OCI-M2 (cell line): ENCODE data around the gene POLR2B.
"Not testable (repeated sequence)": the region's sequence is repeated elsewhere in the genome, so short reads cannot be mapped to it uniquely, and the experiment has no call there.

ENCODE experiments used
- DNase-seq: peaks from one replicate; lab custom pipeline; 2025; ENCODE audit not compliant: unreplicated experiment; lab: John Stamatoyannopoulos, UW

POLR2B gene

DNA sequence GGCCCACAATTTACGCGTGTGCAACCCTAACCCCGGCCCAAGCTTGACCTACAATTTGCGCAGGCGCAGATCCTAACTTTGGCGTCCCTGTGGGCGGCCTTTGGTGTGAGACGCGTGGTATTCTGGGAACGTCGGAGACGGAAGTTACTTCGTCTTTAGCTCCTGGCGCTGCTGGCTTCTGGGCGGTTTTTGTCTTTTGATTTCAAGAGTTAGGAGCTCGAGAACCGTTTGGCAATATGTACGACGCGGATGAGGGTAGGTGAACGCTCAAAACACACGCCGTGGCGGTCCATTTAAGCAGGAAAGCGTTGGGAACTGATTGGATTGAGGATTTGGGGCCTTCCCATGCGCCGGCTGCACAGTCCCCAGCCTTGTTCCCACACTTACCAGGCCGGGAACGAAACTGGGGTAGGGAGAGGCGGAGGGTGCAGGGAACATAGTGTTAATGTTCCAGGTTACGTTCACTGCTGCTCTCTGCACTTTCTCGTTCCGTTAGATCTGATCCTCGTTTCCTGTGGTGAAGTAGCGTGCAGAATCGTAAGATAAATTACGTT is at the start of gene POLR2B:
Gene POLR2B, plus strand, starts transcription at position 147 of the 554 bp plus-strand sequence. Its CDS starts 90 bp downstream, at position 237.
- DNase-seq: peak; percentile 50

DNA sequence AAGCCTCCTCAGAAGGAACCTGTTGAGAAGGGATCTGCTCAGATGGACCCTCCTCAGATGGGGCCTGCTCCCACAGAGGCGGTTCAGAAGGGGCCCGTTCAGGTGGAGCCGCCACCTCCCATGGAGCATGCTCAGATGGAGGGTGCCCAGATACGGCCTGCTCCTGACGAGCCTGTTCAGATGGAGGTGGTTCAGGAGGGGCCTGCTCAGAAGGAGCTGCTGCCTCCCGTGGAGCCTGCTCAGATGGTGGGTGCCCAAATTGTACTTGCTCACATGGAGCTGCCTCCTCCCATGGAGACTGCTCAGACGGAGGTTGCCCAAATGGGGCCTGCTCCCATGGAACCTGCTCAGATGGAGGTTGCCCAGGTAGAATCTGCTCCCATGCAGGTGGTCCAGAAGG is 48.1 kb upstream of the POLR2B start:
- DNase-seq: no peak

DNA sequence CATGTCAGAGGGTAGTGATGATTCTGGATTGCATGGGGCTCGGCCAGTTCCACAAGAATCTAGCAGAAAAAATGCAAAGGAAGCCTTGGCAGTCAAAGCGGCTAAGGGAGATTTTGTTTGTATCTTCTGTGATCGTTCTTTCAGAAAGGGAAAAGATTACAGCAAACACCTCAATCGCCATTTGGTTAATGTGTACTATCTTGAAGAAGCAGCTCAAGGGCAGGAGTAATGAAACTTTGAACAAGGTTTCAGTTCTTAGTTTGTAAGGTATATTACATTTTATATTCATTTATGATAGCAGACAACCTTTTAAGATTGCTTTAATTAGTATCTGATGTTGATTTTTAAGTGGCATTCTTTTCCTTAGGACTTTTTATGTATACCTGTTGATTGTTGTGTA is 46.8 kb upstream of the POLR2B start:
- no peak for DNase-seq

DNA sequence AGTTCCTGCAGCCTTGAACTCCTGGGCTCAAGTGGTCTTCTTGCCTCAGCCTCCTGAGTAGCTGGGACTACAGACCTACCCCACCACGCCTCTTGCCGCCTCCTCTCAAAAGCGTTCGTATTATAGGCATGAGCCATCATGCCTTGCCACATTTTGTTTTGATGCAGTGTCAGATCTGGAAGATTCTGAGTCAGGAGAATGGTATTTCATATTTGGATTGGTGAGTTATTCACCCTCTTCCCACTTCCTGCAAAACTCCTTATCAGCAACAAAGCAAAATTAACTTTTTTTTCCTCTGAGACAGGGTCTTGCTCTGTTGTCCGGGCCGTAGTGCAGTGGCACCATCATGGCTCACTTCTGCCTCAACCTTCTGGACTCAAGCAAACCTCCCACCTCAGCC is 41.4 kb upstream of the POLR2B start:
- no peak for DNase-seq

DNA sequence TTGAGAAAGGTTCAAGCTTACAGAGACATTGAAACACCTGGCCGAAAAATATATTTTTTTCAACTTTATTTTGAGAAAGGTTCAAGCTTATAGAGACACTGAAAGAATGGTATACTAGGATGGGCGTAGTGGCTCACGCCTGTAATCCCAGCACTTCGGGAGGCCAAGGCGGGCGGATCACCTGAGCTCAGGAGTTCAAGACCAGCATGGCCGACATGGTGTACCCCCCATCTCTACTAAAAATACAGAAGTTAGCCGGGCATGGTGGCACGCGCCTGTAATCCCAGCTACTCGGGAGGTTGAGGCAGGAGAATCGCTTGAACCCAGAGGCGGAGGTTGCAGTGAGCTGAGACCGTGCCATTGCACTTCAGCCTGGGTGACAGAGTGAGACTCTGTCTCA is 38.9 kb upstream of the POLR2B start:
- not testable (repeated sequence) for DNase-seq

DNA sequence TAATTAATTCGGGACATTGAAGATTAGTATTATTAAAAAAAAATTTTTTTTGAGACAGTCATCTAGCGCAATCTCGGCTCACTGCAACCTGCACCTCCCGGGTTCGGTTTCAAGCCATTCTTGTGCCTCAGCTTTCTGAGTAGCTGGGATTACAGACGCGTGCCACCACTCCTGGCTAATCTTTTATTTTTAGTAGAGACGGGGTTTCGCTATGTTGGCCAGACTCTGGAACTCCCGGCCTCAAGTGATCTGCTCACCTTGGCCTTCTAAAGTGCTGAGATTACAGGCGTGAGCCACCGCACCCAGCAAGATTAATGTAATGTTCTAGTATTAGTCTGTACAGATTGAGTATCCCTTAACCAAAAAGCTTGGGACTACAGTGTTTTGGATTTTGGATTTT is 38.3 kb upstream of the POLR2B start:
- no peak for DNase-seq

DNA sequence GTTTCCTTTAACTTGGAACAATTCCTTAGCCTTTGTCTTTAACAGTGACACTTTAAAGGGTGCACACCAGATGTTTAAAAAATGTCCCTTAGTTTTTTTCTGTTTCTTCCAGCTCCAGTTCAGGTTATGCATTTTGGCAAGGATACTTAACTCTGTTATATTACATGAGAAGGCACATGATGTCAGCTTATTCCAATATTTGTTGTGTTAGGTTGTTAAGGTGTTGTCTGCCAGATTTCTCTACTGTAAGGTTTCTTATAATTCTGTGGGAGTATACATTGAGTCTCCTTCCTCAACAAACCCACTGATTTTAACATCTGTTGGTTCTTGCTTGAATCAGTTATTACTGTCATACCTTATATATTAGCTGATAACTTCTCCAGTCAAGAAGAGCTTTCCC is 37.7 kb upstream of the POLR2B start:
- DNase-seq: no peak

DNA sequence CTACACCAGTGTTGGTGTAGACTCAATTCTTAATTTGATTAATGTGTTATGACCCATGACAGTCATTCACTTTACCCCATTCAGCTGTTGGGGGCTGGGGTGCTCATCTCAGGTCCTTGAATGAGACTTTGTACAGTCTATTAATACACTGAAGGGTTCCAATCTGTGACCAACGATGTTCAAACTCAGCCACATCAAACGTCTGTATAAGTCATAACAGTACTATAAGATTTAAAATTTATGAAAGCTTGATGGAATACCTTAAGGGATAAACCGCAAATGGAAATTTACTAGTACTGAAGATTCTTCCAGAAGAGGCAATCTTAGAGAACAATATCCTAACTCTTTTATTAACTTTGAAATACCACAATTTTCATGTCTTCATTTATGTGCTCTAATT is 37.3 kb upstream of the POLR2B start:
- no peak for DNase-seq

DNA sequence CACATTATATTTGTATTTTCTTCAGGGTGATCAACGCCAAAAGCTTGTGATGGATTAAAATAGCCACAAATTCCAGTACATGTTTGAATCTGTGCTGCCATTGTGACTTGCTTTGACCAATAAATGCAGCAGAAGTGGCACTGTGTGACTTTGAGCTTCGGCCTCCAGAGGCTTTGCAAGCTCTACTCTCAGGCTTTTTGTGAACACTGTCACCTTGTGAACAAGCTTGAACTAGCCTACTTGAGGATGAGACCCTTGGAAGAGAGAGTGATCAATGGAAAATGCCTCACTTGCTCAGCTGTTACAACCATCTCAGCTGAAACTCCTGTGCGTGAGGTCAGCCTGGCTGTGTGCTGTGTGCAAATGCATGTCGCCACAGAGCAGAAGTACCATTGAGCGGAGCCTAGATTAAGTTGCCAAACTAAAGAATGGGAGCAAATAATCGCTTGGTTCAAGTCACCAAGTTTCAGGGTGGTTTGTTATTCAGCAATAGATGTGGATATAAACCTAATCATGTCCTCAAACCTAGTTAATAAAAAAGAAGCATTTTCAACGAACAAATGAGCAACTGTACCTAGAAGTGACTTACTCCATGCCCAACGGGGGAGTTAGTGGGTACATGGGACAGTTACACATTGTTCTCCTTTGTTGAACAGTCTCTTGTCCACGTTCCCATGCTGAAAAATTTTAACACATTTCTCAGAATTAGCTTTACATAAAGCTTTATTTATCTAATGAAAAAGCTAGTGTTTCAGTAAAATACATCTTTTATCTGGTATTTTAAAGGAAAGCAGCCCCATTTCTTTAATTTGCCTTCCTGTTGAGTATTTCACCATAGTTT is 24.8 kb upstream of the POLR2B start:
- no peak for DNase-seq

DNA sequence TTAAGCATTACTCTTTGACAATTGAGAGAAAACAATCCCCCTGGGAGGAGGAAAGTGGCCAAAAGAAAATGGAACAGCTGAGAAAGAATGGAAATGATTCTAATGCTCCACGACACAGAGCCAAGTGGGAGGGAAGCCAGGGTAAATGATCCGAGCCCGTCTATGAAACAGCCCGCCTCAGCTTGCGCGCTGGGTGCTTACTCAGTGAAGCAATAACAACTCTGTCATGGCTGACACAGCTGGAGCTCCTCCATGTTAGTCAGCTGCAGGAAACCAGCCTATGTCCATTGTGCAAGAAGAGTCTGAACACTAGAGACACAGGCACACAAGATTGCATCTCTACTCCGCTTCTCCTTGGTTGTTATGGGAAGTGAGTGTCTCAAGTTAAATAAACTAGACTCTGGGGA is 20.6 kb upstream of the POLR2B start:
- no peak for DNase-seq

DNA sequence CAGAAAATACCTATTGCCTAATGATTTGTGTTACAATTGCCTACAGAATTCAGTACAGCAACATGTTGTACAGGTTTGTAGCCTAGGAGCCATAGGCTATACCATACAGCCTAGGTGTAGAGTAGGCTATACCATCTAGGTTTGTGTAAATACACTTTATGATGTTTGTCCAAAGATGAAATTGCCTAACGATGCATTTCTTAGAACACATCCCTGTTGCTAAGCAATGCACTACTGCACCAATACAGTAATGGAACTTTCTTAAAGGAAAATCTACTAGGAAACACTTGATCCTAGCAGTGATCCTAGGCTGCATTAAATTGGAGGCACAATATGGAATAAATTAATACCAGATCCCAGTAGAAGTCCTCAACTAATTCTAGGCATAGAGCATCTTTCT is 19.6 kb upstream of the POLR2B start:
- DNase-seq: no peak

DNA sequence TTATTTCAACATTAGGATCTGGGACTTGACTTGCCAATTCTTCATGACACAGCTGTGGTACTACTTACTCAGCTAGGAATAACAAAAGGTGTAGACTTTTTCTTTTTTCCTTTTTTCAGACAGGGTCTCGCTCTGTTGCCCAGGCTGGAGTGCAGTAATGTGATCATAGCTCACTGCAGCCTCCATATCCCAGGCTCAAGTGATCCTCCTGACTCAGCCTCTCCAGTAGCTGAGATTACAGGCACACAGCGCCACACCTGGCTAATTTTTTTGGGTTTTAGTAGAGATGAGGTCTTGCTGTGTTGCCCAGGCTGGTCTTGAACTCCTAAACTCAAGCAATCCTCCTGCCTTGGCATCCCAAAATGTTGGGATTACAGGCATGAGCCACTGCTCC is 17.6 kb upstream of the POLR2B start:
- DNase-seq: no peak

DNA sequence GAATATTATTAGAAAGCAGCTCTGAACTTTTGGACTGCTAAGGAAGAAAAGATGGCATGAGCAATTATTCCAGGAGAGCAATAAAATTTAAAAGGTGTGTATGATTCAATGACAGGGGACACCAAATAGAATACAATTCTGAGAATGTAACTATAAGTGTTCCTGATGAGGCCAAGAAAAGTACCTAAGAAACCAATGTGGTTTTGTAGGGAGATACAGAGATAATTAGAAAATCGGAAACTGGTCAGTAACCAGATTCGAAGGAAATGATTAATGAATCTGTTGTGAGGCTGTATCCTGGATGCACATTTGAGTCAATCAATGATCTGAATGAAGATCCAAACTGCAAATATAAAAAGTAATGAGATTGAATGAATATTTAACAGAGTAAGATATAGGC is 7.3 kb upstream of the POLR2B start:
- no peak for DNase-seq

DNA sequence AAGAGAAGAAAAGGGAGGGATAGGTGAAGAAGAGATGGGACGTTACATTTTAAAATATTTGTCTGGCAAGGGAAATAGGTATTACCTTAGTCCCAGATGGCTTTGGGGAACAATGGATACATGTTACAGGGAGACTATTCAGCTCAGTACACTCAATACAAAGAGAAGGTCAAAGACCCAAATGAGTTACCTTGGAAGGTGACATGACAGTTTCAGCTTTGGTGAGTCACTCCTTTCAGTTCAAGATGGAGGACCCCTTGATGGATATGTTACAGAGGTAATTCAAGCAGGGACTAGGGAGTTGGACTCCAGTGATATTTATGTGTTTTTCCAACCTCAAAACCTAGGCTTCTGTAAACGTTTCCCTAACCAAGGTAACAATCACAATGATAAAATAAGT is 6.3 kb upstream of the POLR2B start:
- no peak for DNase-seq

DNA sequence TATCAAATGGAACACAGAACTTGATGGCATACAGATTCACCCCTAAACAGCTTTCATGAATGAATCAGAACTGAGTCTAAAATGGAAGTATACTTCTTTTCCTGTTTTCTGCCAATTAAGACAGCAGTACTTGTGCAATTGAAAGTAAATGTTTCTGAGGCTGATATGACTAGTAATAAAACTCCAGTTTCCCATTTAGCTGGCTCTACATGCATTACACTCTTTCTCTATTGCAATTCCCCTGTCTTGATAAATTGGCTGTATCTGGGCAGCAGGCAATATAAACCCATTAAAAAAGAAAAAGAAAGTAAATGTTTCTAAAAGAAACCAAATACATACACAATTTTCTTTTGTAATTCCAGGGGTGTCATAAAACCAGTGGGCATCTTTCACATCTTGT is 5.9 kb upstream of the POLR2B start:
- DNase-seq: no peak

DNA sequence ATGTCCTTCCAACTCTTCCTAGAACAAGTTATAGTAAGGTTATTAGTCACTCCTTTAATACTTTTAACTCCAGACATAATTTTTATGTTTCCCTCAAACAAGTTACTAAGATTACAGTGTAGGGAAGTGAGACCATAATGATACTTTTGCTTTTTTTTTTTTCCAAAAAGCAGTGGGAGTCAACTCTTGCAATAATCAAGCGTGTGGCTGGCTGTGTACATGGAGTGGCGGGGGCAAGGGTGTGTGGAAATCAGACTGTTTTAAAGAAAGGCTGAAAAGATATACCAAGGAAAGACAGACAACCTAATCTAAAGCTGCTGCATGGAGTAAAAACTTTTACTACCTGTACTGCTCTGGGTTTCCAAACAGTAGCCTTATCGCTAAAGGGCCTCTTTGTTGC is 5.4 kb upstream of the POLR2B start:
- no peak for DNase-seq

DNA sequence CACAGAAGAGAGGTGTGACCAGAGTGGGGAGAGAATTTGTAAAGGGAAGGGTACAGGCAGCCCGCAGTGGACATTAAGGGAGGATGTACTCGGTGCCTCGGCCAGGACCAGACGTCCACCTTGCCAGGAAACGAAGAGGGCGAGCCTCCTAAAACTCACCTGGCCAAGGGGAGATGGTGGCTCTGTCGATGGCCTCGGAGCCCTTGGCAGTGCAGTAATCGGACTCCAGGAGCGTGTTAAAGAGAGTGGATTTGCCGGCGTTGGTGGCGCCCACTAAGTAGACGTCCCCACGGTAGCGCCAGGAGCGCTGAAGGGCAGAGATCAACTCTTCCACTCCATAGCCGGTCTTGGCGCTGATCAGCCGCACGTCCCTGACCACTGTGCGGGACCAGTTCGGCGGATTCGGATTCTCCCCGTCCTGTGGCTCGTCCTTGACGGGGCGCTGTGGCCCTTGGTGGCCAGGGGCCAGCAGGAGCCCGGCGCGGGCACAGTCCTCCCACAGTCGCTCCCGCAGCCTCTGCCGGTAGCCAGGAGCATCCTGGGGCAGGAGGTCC is 2.3 kb upstream of the POLR2B start:
- DNase-seq: no peak

DNA sequence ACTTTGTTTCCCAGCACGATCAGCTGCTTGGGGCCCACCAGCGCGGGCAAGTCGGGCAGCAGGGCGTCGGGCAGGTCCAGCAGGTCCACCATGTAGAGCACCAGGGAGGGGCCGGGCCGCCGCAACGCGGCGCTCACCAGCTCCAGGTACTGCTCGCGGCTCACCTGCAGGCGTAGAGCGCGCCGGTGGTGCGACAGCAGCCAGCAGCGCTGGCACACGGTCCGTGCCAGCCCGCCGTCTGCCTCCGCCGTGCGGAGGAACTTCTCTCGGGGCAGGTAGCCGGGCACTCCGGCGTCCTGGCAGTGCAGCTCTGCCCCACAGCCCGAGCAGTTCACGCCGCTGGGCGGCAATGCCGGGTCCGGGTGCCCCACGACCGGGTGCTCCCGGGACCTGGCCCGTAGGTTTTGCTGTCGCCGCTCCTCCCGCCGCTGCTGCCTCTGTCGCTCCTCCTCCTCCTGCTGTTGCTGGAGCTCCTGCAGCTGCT is 1.8 kb upstream of the POLR2B start:
- no peak for DNase-seq

DNA sequence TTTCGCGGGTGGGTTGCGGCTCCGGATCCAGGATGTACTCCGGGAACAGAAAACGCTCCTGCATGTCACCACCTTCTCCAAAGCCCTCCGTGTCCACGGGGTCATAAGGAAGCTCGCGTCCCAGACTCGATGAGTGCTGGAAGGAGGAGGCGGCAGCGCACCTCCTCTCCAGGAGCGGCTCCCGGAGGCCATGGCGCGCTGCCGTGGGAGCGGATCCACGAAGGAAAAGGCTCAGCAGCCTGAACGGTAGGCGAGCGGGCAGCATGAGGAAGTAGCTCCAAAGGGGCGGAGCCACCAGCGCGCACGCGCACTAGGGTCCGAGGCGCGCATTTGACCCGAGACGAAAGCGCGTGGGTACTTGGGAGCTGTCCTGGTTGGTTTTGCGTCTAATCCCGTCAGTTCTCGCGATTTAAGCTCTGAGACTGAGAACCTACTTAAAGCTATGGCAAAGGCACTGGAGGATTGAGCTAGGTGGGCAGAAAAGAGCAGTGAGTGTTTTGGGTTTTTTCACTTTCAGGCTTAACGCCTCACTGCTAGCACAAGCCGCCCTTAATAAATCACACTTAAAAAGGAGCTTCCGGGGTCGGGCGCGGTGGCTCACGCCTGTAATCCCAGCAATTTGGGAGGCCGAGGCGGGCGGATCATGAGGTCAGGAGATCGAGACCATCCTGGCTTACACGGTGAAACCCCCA is 1.2 kb upstream of the POLR2B start, which contains the start of gene NOA1:
Gene NOA1, minus strand, starts transcription at position 286 of the 692 bp plus-strand sequence. Its CDS starts 21 bp downstream, at position 265.
- DNase-seq: peak; percentile 74

DNA sequence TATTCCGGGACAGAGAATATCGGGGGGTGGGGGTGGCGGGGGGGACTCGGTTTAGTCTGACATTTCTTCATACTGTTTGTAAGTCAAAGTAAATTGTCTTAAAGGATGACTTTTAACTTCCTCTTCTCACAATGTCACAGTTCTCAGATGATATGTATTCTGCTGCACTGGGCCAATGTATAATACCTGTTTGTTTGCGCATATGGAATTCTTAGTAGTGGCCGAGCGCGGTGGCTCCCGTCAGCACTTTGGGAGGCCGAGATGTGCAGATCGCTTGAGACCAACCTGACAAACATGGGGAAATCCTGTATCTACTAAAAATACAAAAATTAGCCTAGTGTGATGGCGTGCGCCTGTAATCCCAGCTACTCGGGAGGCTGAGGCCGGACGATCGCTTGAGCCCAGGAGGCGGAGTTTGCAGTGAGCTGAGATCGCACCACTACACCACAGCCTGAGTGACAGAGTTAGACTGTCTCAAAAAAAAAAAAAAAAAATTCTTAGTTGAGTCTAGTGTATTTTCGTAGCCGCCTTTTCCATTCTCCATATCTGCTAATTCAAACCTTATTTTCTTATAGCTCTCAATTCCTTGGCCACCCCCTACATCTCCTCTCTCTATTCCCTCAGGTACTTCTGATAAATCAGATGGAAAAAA is 851 bp downstream of the POLR2B start:
- no peak for DNase-seq

DNA sequence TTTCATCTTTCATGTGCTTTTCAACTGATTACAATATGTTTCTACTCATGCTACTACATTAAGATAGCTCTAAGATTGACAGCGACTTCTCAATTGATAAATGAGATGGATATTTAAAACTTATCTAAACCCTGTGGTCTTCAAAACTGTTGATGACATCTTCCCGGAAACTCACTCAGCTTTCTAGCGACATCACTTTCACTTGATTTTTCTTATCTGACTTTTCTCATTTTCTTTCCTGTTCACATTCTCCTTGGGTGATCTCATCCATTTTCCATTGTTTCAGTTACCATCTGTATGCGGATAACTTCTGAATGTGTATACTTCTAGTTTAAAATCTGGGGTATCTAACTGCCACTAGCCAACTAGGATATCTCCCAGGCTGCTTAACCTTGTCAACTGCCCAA is 3.1 kb downstream of the POLR2B start:
- no peak for DNase-seq
